Lung (tissue), 12 donors: Measurements from ENCODE around the gene GRIN2A. TPM values are rescaled to one million over a fixed set of nuclear protein-coding genes. Genes with fewer than 3 reads are reported as not detected.

Experiments used
- ATAC-seq: fragments of 200-7000 bp; cut with Tn5 transposase; one replicate; pipeline ENCODE4 v1.9.1; 2020; ENCODE audit warnings: moderate number of reproducible peaks; ENCODE audit not compliant: insufficient read depth, low FRiP score
- DNase-seq, 3 donors: peaks; one replicate each; pipeline ENCODE4 v3.0.0-alpha.2; 2013 to 2017
- H3K27ac ChIP-seq, 2 donors: one replicate each; pipeline ENCODE4 v1.5.1; 2013; ENCODE audit warnings: mild to moderate bottlenecking in 2 of 2, moderate library complexity in 2 of 2, control low read depth in 1 of 2, inconsistent platforms in 1 of 2, low read depth in 1 of 2, low read length in 1 of 2
- H3K27me3 ChIP-seq, 3 donors: one replicate each; pipeline ENCODE4 v1.5.1; 2013; ENCODE audit warnings: low read length in 2 of 3; ENCODE audit not compliant: control insufficient read depth in 3 of 3, insufficient read depth in 3 of 3
- H3K36me3 ChIP-seq, 4 donors: one replicate each; pipeline ENCODE4 v1.5.1; 2013; ENCODE audit warnings: low read length in 4 of 4, mild to moderate bottlenecking in 1 of 4, moderate library complexity in 1 of 4; ENCODE audit not compliant: control insufficient read depth in 4 of 4, insufficient read depth in 4 of 4
- H3K4me1 ChIP-seq, 5 donors: one replicate each; pipeline ENCODE4 v1.5.1; 2013; ENCODE audit warnings: low read length in 5 of 5, mild to moderate bottlenecking in 2 of 5, moderate library complexity in 1 of 5; ENCODE audit not compliant: control insufficient read depth in 5 of 5, insufficient read depth in 5 of 5
- H3K4me3 ChIP-seq: one replicate; pipeline ENCODE4 v1.5.1; 2013; ENCODE audit warnings: mild to moderate bottlenecking, control low read depth, moderate library complexity
- H3K9ac ChIP-seq, 2 donors: one replicate each; pipeline ENCODE4 v1.5.1; 2013; ENCODE audit warnings: low read length in 2 of 2, control low read depth in 1 of 2; ENCODE audit not compliant: insufficient read depth in 1 of 2
- H3K9me3 ChIP-seq, 4 donors: one replicate each; pipeline ENCODE4 v1.5.1; 2013; ENCODE audit warnings: low read length in 3 of 4, mild to moderate bottlenecking in 1 of 4, moderate library complexity in 1 of 4; ENCODE audit not compliant: control insufficient read depth in 4 of 4, insufficient read depth in 3 of 4
- CTCF ChIP-seq: IDR thresholded peaks from 2 replicates; pipeline ENCODE4 v1.5.1; 2012; ENCODE audit warnings: mild to moderate bottlenecking; ENCODE audit errors: control extremely low read depth, extremely low read depth
- WGBS, 2 donors: extraction: QIAGEN DNeasy Blood & Tissue Kit; methylation state at CpG; one replicate each; pipeline ENCODE4 v1.1.7; 2013; 5-methylcytosine and 5-hydroxymethylcytosine counted together
- polyA plus RNA-seq, 2 donors: library from polyadenylated mRNA; stranded (reverse); fragments of 200-250 nt; gene quantifications; one replicate each; pipeline ENCODE4 v1.2.1, GENCODE V29; 2013
- total RNA-seq, 2 donors: library from RNA; depleted of rRNA in 1 of 2; stranded (reverse); fragments of >200 nt in 1 of 2; gene quantifications; one replicate each; pipeline ENCODE4 v1.2.1, GENCODE V29; 2014 to 2021
- donor health status: control.
- donor health status: control.
- donor health status: Bipolar disorder and iron deficiency.
- donor health status: healthy.
- donor health status: DM: yes; HTN: yes; CAD: no.

Gene GRIN2A
- total and polyA plus RNA-seq, 4 donors, result 0.02 to 0.37 (median 0.10) TPM

DNA sequence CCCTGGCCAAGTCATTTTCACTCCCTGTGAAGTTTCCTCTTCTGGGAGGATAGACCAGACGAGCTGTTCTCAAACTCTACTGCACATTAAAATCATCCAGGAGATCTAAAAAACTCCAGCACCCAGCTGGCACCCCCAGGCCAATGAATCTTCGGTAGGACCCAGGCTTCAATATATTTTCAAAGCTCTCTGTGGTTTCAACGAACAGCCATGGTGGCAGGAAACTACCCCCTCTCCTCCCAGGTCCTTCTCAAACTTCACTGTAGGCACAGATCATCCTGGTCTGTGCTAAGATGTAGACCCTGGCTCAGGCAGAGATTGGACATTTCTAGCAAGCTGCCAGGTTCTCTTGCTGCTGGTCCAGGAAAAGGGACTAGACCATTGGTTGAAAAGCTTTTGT, 38.7 kb upstream of the GRIN2A start:
- no peak for TF ChIP-seq CTCF

GRCh38 chr16:10219742-10220141, 37.5 kb upstream of the GRIN2A start:
- no peak for ATAC-seq
- DNase-seq, result no peak
- H3K27me3 ChIP-seq, result no peaks in the 10 kb centered on the region
- H3K4me1 ChIP-seq, result no peaks in the 10 kb centered on the region
- peaks cover 0 to 4% (median 0%) of the 10 kb centered on the region in 4 donors for H3K9me3 ChIP-seq
- H3K4me3 ChIP-seq, result no peak overlapping the region
- WGBS, 2 donors, result 16 to 33% methylated on average over 4 of the region's 4 CpGs
- no peak overlapping the region for H3K9ac ChIP-seq
- H3K27ac ChIP-seq, result no peak overlapping the region
- no peak for TF ChIP-seq CTCF
- H3K36me3 ChIP-seq, result no peaks in the 10 kb centered on the region

More for the DNA sequence above, 38.7 kb upstream of the GRIN2A start:
- H3K27ac ChIP-seq, result no peak overlapping the region
- no peak overlapping the region for H3K9ac ChIP-seq
- ATAC-seq, result no peak
- H3K36me3 ChIP-seq, result no peaks in the 10 kb centered on the region
- H3K27me3 ChIP-seq, result no peaks in the 10 kb centered on the region
- no peak for DNase-seq
- peaks cover 0 to 3% (median 0%) of the 10 kb centered on the region in 4 donors for H3K9me3 ChIP-seq
- H3K4me1 ChIP-seq, result no peaks in the 10 kb centered on the region
- WGBS, 2 donors, result 43 to 50% methylated on average over 3 of the region's 3 CpGs
- no peak overlapping the region for H3K4me3 ChIP-seq

DNA sequence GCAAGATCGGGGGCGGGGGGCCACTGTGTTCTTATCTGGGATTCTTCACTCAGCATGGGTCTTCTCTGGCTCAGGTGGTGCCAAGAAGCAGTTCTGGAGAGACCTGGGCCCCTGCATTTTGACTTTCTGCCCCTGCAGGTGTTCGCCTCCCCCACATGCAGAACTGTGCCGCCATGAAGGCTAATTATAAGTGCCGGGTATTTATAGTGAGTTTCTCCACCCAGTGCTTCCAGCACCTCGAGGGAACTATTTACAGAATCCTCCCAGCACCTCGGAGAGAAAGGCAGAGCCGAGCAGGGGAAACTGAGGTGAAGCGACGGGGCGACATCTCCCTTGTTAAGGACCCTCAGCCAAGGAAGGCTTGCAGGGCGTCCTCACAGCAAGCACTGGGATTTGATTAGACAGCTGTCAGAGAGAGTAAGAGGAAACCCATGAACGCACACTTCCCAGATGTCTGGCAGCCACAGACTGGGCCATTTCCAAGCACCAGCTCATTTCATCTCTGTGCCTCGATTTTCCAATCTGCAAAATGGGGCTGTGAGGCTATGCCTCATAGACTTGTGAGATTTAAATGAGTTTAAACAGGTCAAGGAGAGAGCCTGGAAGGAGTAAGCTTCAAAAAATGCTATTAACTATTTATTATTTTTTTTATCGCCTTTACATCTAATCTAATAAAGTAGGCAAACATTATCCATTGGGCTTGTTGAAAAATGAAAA, 36.4 kb upstream of the GRIN2A start:
- Histone ChIP-seq H3K27ac (no peak overlapping the region), H3K27me3 (no peaks in the 10 kb centered on the region), H3K9ac (no peak overlapping the region), H3K4me3 (no peak overlapping the region), H3K4me1 (no peaks in the 10 kb centered on the region), H3K36me3 (no peaks in the 10 kb centered on the region), H3K9me3 (peaks cover 0 to 4% (median 0%) of the 10 kb centered on the region in 4 donors)
- WGBS, 2 donors, result 74 to 85% methylated on average over 15 of the region's 15 CpGs
- DNase-seq (no peak), ATAC-seq (no peak)
- no peak for TF ChIP-seq CTCF
